GM19043 (cell line): ENCODE data around the gene PAK2.
"Not testable (repeated sequence)": the region's sequence is repeated elsewhere in the genome, so short reads cannot be mapped to it uniquely, and the experiment has no call there.

Experiments used
- ATAC-seq: cut with Tn5 transposase; IDR thresholded peaks from one replicate; pipeline ENCODE4 v1.9.1; 2021; ENCODE audit warnings: low read depth; ENCODE audit not compliant: unreplicated experiment

The PAK2 gene

DNA sequence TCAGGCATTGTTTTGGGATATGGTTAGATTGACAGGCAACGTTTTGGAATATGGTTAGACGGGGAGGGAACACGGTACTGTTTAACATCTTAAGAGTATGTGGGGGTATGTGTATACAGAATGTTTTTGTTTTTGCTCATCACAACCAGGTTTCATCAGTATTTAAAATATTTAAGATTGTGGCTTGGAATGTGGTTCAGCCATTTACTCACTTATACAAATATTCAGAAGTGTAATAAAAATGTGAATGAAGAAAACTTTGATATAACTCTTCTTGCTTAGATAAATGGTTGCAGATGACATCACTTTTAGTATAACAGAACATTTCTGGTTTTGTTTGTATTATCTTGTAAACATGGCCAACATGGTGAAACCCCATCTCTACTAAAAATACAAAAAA is 3.9 kb upstream of the PAK2 start:
- ATAC-seq, result no peak

DNA sequence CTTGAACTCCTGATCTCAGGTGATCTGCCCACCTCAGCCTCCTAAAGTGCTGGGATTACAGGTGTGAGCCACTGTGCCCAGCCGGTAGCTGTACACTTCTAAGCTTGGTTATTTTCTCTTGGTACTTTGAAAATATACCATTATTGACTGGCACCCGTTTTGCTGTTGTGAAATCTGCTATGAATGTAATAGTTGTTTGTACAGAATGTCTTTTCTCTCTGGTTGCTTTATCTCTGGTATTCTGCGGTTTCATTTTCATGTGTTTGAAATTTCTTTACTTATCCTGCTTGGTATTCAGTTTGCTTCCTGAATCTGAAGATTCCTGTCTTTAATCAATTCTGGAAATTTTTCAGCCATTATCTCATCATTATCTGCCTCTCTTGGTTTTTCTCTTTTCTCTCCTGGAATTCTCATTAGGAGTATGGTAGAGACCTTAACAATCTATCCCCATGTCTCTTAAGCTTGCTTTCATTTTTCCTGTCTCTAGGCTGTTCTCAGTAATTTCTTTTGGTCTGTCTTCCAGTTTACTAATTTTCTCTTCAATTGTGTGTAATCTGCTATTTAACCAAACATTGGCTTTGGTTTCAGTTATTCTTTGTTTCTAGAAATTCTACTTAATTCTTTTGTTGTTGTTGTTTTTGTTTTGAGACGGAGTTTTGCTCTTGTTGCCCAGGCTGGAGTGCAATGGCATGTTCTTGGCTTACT is 2.8 kb upstream of the PAK2 start:
- no peak for ATAC-seq

DNA sequence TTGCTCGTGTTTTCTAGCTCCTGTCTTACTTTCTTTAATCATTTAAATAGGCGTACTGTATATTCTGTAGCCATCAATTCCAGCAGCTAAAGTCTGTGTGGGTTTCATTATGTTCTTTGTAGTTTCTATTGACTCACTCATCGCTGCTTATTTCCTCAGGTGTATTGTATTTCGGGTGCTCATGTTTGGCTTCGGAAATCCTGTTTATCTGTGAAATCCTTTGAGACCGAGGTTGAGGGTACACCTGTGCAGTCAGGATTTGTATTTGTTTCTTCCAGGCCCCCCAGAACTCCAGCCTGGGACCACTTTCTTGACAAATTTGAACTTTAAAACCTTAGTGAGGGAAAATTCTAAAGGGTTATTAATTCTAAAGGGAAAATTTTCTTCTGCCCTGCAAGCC is 2.0 kb upstream of the PAK2 start:
- ATAC-seq, result no peak

DNA sequence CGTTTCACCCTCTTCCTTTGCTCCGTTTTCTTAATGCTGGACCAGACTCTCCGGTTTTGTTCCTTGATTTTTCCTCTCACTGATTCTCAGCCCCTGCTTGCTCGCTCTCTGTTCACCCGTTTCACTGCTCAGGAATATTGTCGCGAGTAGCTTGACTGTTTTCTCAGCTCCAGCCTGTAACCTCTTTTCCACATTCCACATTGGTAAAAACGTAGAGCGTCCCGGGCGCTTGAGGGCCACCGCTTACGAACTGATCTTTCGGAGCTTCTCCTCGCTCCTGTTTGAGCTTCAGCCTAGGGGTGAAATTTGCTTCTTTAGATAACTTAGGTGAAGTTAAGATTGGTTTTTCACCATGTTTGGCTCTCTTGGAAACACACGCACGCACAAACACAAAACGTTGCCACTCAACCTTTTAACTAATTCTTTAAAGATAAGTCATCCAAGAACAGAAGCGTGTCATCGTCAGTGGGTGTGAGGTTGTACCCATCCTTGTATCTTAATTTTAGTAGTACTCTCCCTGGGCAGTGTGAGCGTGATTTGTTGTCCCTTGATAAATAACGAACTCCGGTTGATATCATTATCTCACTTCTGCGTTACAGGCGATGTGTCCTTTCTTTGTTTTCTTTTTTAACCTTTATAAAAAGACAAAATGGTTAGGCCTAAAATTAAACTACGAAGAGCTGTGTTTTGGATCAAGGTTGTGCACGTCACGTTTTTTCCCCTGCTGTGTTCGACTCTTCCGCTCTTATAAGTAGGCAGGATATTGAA is 1.0 kb downstream of the PAK2 start:
- no peak for ATAC-seq

DNA sequence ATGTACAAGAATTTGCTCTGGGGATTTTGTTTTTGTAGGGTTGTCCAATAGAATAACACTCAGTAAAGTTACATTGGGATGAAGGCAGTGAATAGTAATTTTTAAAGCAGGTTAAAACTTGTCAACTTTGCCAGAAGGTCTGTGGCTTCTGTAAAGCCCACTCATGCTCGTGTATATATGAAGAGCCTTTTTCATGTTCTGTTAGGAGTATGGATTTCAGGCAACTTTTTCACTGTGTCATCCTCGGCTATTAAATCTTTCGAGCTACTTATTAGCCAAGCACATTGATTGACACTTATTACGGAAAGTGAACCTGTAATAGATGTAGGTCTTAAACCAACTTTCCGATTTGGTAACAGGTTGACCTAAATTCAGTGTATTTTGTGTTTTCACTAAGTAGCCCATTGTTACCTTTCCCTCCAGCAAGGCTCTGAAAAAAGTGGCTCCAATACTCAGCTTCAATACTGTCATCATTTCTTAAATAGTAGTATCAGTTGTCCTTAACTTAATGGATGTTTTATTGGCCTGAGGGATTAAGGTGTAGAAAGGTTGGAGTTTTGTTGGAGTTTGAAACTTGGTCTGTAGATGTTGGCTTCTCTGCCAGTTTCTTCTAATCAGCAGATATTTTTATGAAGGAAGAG is 1.7 kb downstream of the PAK2 start:
- no peak for ATAC-seq

DNA sequence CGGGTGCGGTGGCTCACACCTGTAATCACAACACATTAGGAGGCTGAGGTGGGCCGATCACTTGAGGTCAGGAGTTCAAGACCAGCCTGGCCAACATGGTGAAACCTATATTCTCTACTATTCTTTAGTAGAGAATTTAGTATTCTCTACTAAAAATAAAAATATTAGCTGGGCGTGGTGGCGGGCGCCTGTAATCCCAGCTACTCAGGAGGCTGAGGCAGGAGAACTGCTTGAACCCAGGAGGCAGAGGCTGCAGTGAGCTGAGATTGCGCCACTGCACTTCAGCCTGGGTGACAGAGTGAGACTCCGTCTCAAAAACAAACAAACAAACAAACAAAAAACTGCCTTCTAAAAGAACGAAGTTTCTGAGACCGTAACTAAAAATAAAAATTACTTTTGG is 3.9 kb downstream of the PAK2 start:
- ATAC-seq, result not testable (repeated sequence)

DNA sequence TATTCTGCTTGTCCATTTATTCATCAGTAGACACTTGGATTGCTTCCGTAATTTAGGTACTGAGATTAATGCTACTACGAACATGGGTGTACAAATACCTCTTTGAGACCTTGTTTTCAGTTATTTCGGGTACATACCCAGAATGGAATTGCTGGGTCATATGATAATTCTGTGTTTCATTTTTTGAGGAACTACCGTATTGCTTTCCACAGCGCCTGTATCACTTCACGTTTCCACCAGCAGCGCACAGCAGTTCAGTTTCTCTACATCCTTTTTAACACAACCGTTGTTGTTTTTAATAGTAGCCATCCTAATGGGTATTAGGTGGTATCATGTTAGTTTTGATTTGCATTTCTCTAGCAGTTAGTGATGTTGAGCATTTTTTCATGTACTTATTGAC is 9.5 kb downstream of the PAK2 start:
- ATAC-seq, result no peak

DNA sequence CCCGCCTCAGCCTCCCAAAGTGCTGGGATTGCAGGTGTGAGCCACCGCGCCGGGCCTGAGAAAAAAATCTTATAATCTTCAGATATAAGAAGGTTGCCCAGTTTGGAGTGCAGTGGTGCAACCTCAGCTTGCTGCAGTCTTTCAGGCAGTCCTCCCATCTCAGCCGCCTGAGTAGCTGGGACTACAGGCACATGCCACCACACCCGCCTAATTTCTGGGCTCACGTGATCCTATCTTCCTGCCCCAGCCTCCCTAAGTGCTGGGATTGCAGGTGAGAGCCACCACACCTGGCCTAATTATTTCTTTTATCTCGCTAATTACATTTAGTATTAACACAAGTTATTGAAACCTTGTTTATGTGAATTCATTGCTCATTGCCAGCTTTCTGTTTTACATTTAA is 13.5 kb downstream of the PAK2 start:
- ATAC-seq, result no peak

DNA sequence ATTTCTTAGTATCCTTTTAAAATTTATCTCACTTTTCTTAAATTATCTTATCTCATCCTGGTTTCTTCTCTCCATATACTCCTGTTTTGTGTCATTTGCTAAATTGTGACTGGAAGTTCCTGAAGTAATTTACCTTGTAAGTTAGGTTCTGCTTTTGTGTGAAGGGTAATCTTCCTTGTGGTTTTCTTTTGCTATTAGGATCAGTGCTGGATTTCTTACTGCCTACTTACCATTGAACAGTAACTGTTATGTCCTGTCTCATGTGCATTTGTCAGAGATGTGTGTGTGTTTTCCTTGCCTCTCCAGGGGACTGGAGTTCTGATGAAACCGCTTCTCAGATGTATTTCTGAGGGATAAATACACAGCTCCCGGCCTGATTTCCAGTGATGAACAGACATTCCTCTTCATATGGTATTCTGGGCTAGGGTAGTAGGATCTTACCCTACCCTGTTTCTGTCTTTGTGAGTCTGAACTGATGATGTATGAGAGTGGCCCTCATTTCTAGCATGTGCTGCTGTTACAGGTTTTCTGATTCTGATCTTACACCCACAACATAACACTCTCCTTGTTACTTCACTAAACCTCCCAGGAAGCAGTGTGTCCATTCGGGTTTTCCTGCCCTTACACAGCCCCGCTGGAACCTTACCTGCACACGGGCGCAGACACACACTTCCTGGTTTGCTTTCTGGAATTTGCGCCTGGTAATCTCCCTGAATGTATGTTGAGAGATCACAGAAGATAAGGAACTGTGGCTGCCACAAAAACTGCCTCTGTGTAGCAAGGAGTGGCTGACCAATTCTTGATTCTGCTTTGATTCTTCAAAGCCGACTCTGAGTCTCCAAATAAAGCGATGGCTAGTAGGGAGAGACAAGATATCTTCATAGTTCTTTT is 14.7 kb downstream of the PAK2 start:
- no peak for ATAC-seq

DNA sequence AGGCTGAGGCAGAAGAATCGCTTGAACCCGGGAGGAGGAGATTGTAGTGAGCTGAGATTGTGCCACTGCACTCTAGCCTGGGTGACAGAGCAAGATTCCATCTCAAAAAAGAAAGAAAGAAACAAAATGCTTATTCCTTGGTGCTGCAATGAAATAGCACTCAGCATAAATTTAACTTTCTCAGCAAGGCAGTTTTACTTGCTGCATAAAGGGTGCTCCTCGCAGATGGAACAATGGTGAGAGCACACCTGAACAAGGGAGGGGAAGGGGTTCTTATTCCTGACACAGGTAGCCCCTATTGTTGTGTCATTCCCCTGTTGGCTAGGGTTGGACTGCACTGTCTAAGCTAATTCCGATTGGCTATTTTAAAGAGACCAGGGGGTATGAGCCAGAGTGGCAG is 17.1 kb downstream of the PAK2 start:
- ATAC-seq, result no peak

DNA sequence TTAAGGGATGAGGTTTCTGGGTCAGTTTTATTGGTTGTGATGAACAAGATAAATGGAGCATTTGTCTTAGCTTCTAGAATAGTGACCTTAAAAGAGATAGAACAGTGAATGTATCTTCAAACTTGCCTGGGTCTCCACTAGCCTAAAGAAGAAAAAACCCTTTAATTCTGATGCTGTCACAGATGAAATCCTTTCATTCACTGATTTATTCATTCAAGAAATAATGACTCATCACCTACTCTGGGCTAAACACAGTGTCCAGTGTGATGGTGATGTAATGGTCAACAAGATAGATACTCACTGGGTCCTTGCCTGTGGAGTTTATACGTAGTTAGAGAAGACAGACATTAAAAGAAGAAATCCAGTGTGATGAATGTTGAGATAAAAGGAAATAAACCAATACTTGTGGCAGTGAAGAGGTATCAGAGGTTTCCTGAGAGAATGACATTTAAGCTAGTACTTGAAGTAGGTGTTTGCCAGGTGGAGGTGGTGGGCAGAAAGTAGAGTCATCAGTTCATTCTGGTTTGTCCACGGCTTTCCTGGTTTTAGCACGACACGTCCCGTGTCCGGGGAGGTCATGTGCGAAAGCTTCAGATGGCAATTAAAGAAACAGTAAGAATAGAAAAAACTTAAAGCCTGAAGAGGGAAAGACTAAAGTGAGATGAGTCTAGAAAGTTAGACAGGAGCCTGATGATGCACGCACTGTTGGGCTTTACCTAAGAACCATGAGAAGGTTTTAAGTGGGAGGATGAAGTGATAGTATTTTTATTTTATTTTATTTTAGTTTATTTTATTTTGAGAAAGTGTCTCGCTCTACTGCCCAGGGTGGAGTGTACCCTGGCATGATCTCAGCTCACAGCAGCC is 18.5 kb downstream of the PAK2 start:
- ATAC-seq, result no peak

DNA sequence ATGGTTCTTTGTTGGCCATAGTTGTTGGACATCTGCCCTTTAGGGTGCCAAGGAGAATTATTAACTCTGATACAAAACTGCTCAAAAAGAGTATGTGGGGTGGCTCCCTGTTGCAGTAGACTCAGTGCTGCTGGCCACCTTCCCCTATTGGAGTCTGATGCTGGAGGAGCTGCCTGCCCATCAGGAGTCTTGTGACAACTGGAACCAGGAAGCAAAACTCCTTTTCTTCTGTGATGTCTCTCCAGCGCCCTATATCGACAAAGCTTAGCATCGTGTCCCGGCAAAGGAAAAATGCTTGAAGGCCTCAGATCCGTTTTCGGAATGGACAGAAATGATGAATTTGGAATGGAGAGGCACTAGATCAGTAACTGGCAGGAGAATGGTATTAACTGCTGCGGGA is 23.5 kb downstream of the PAK2 start:
- ATAC-seq, result no peak

DNA sequence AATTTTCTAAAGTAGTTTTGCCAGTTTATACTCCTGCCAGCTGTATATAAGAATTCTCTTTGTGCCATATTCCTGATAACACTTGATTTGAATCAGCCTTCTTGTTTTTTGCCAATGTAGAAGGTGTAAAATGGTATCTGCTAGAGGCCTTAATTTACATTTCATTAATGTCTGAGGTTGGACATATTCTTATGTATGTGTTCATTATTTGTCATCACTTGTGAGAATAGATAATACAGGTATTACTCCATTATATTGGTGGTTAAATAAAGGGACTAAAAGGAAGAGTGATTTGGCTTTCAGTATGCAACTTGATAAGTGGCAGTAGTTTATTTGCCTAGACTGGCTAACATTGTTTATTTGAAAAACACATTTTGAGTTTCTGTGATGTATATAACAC is 25.8 kb downstream of the PAK2 start:
- ATAC-seq, result no peak

DNA sequence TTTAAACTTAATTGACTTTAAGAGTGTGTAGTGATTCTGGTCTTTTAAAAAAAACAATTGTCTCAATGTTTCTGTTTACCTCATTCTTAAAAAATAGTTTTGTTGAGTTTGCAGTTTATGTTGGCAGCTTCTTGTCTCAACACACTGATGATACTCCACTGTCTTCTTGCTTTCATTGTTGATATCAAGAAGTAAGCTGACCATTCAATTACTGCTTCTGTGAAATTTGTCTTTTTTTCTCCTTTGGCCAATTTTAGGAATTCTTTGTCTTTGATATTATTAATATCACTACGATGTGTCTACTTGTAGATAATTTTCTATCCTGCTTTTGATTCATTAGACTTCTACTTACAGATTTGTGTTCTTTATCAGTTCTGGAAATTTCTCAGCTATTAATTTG is 31.4 kb downstream of the PAK2 start:
- ATAC-seq, result no peak

DNA sequence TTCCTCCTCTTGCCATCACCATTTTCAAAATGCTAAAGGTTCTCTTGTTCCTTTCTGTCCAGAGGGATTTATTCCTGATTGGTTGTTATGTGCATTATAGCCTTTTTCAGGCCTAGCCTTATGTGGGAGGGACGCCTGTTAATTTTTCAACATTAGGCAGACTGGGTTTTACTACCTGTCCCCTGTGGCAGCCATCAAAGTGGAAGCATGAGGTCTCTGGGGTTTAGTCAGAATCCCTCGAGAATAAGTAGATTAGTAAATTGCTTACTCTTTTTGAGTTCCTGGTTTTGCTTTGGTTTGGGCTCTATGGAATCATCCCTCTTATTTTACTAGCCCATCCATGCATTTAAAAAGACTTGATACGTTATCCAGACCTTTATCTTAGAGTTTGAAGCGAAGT is 32.4 kb downstream of the PAK2 start:
- no peak for ATAC-seq

DNA sequence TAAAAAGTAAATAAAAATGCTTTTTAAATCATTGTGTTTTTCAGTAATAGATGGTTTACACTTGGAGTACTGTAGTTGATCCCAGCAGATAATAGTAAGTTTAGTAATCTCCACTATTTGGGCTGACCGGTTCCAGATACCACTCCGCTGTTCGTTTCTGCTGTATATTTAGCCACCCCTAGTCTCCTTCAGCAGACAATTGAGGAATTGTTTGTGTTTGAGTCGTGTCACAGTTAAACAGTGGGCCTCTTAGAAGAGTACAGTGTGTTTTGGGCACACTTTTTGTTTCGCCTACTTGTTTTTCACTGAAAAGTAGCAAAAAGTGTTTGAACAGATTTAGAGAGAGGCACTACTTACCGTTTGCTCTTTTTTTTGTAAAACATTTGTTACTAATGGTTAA is 33.2 kb downstream of the PAK2 start:
- no peak for ATAC-seq

DNA sequence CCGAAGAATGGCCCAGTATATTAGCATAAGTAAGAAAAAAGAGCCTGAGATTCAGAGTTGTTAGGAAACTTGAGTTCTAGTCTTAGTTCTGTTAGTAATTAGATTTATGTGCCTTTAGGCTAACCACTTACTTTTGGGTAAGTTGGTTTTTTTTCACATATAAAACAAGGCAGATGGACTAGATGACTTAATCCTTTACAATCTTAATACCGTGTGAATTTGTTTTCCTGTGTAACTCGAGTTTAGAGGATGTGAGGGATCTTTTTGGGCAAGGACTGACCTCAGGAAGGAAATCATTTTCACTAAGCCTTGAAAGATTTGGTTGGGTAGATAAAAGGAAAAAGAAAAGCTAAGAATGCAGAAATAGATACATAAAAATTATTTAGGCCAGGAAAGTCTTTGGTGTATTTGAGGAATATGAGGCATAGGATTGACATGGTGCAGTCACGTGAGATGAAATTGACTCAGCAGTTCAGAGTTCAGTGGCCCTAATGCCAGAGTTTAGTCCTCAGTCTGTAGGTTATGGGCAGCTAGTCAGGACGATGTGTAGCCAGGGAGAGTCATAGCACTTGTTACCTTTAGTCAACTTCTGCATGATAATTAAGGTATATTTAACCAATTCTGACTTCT is 34.6 kb downstream of the PAK2 start:
- ATAC-seq, result no peak

DNA sequence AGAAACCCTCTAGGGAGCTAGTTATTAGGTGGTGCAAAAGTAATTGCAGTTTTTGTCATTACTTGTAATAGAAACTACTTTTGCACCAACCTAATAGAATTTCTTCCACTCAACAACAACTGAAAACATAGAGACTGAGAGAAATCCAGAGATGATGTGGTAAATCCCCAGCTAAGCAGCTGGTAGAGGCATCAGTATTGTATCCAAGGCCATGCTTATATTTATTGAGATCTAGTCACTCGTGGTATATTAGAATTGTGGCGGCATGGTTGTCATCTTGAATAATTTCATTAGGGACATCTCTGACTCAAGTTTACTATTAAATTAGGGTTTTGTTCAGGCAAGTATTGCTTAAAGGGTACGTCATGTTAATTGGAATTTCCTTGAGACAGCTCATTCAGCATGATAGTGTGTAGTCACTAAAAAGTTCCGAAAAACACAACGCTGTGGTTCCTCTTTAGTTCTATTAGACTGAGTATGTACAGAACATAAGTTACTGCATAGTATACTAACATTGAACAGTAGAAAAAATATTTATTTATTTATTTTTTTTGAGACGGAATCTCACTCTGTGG is 35.3 kb downstream of the PAK2 start:
- no peak for ATAC-seq

DNA sequence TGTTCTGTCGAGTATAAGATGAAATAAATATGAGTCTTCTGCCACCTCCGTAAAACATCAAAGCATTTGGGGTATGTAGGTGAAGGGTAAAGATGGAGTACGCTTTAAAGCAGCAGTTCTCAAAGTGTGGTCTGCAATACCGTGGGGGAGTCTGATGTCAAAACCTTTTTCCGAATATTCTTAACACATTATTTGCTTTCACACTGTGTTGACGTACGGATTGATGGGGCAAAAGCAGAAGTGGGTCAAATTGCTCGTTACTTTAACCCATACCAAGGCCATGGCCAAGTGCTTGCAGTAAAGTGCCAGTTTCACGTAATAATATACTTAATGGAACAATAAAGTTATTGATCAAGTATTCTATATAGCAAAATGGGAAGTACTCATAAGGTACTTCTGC is 36.3 kb downstream of the PAK2 start:
- no peak for ATAC-seq
